Dedifferentiated amniotic fluid mesenchymal stem cell (primary cell): ENCODE results near the gene BORCS5.
"Not testable (repeated sequence)": the region's sequence is repeated elsewhere in the genome, so short reads cannot be mapped to it uniquely, and the experiment has no call there.

Experiments used
- DNase-seq: peaks from one replicate; pipeline ENCODE4 v3.0.0-alpha.2; 2016; ENCODE audit errors: extremely low spot score

Gene BORCS5

DNA sequence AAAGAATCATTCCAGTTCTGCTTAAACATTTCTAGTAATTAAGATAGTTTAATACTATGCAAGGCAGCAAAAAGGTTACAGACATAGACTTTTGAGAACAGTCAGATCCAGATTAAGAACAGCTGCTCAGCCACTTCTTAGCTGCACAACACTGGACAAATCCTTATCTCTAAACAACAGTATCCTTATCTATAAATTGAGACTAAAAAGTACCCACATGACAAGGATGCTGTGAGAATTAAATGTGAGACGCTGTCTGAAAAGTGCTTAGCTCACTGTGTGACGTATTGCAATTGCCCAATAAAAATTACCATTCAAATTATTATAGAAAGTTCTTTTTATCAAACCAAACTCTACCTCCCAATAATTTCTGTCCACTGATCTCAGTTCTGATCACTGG is 35.5 kb downstream of the BORCS5 start:
- DNase-seq = no peak

DNA sequence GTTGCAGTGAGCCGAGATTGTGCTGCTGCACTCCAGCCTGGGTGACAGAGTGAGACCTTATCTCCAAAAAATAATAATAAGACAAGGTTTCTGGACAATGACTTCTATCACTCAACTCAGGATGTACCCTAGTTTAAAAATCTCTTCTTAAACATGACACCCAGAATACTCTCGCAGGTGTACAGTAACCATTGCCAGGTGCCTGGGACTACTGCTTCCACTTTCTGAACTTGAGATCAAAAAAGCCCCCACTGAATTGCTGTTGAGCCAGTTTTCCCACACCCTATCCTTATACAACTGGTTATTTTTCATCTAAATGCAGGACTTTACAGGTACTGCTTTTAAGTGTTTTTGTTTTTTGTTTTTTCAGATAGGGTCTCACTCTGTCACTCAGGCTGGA is 36.3 kb downstream of the BORCS5 start:
- no peak for DNase-seq

DNA sequence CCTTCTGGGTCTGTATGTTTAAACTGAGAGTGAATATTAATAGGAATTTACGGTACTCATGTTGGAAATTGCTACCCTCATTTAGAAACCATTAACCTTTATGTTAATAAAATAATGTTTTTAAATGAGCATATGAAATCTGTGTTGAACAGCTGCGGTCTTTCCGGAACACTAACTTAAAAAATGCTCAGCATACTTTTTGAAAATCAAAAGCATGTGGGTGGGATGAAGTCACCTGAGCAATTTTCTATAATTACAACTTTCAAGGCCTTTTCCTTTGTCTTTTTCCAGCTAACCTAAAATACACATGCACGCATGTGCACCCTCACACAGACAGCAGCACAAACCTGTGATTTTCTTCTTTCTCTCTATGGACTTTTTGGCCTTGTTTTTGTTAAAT is 39.8 kb downstream of the BORCS5 start:
- no peak for DNase-seq

DNA sequence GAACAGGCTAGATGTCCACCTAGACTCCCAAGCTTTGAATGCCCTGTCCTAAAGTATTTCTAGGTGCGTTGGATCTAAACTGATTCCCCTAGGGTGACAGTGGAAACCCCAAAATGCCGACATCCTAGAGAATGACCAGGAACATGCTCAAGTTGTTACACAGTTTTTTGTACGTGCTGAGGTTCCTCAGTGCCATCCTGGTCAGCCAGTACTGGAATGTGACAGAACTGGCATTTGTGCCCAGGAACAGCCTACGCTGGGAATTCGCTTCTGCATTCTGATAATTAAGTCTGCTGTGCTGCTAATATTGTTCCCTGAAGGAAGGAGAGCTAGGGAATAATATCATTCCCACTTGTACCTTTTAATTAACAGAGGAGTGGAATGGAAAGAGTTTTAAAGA is 40.3 kb downstream of the BORCS5 start:
- no peak for DNase-seq

DNA sequence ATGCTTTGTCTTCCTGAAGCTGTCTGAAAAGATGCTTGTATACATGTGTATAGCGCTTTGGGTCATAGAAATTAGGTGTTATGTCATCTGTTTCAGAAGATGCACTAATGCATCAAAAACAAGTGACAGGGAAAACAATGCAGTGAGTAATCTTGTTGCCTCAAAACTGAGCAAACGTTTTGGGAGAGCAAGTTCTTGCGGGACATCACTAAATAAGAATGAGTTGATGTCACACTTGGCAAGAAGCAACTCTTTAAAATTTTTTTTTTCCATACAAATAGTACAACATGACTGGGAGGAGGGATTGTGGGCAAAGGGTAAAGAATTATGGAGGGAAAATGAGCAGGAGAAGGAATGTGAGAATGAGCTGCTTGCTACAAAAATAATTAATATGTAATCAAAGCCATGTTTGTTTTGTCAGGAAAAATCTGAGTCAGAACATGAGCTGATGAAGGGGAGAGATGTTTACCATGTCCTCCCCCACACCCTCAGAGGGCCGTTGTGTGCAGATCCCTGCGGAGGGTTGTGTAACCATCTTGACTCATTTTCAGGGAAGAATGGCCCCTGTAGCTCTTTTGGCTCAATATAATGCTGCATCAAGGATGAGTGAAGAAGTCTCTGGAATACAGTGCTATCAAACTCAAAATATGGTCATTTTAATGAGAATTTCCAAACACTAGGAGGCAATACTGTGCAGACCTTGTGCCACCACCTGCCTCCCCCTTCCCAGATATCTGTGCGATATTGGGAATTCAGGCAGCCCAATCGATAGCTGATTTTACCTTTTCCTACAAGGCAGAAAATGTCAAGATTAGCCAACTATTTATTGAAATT is 41.4 kb downstream of the BORCS5 start:
- DNase-seq = peak; percentile 96

DNA sequence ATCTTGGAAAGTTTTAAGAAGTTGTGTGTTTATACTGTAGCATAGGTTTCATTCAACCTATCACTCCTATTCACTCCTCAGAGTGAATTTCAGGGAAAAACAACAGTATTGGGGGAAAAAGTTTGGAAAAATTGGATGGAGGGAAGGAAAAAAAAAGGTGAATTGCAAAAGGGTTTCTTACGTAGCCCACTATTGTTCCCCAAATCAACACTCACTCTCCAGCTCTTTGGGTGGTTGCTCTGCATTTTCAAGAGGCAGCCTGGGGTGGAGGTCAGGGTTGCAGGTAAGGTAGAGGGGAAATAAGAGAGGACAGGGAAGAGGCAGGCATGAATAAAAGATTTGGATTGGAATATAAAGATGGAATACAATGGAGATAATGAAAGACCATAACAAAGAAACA is 42.3 kb downstream of the BORCS5 start:
- DNase-seq = no peak

DNA sequence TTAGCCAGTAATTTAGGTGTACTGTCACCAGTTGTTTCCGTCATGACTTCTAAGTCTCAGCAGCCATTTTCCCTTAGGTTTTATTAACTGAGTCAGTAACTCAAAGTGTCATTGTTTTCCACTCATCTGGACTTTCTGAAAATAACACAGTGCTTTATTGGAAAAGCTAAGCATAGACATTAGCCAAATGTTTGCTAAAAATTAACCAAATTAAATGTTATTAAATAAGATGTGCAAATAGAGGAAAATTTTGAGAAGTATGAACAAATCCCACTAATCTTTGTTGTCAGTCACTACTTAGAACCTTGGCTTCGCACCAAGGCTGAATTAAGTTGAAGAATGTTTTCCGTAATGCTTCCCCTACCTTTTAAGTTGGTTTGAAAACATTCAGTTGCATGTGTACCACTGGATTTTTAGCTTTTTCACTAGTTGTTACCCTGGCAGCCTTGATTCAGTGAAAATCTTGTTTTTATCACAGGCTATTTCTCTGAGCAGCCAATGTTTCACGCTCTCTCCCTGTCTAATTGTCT is 43.0 kb downstream of the BORCS5 start:
- DNase-seq = no peak

DNA sequence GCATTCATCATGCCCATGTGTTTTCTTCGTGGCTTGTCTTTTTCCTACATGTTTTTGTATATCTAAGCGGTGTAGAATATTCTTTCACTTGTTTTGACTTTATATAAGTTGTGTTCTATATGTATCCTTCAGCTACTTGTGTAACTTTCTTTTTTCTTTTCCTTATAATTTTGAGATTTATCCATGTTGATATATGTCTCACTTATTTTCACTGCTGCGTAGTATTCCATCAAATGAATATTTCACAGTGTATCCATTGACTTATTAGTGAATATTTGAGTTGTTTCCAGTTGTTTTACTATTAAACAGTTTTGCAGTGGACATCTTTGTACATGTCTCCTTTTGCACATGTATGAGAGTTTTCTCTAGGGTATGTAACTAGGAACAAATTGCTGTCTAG is 43.9 kb downstream of the BORCS5 start:
- no peak for DNase-seq

DNA sequence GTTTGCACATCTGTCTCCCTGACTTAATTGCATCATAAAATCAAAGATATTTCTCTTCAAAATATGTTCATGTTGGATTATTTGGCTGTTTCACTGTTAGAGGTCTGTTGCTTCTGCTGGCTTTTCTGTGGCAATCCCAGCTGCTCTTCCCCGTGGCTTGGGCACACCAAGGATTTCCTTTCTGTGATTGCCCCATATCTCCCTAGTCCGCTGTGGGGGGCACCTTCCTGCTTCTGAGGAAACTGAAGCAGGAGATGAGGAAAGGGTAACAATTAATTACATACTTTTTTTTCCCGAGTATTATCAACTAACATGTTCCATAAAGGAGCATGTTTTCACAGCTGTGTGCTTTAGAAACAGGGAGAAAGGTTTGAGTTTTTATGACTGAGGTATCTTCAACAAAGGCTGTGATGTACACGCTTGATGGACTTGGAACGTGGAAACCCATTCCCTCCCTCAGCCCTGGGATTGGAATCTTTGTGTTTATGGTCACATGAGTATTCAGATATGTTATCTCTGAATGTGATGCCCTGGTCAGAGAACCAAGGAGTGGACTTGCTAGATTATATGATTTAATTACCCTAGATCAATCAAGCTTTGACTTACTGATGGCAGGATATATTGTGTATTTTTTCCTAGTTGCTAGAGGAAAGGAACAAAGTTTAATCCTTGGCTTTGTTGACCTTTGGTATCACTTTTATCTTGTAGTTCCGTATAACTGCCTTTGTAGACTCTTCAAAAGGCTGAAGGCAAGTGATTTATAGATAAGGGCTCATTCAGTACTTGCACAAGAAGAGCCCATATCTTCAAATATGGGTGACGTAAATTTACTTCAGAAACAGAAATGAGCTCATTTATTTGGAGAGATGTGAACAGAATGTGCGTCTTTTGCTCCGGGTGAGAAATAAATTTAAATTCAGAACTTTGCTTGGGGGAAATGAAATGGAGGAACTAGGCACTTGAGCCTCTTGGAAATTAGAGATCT is 46.7 kb downstream of the BORCS5 start:
- no peak for DNase-seq

DNA sequence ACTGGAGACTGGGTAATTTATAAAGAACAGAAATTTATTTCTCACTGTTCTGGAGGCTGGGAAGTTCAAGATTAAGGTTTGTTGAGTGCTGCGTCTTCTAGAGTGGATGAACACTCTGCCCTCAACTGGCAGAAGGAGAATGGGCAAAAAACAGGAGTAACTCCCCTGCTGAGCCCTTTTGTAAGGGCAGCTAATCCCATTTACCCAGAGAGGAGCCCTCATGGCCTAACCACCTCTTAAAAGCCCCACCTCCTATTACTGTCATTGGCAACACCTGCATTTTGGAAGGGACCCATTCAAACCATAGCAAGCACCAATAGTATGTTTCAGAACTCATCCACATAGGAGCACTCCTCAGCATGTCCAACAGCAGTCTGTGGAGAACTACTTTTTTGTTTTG is 47.4 kb downstream of the BORCS5 start:
- no peak for DNase-seq

DNA sequence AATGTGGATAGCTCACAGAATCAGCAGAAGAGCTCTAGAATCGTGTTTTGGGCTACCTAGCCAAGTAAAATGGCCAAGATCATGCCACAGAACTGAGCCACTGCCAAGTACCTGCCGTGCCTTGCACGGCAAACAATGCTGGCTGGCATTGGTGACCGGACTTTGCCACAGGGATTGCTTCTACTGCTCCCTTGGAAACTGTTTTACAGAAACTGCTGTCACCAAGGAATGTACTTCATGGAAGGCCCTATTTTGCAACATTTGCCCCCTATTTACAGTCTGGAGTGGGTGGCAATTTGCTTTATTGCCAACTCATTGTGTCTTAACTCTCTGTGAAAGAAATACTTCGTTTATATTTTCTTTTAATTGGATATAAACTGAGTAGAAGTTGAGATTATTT is 49.0 kb downstream of the BORCS5 start:
- no peak for DNase-seq

DNA sequence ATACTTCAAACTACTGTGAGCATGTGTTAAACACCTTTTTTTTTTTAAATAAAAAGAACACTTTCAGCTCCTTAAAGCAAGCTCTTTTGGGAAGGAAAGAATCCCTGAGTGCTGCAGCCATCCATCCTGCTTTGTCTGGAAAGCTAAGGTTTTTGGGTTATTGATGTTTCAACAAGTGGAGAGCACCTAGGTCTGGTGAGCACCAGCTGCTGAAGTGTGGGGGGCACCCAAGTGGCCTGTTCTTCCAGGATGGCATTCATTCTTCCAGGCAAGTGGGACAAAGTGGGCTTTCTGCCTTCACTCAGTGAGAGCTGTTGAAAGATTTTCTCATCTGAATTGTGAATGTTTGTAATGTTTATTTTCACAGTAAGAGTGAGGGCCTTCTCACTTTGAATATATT is 49.9 kb downstream of the BORCS5 start:
- DNase-seq = no peak

DNA sequence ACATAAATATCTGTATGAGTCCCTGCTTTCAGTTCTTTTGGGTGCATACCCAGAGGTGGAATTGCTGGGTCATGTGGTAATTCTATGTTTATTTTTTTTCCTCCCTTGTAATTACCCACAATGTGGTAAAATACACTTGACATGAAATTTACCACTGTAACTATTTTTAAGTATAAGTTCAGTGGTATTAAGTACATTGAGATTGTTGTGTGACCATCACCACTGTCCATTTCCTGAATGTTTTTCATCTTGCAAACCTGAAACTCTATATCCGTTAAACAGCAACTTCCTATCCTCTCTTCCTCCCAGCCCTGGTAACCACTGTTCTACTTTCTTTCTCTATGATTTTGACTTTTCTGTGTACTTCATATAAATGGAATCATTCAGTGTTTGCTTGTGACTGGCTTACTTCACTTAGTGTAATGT is 51.4 kb downstream of the BORCS5 start:
- no peak for DNase-seq

DNA sequence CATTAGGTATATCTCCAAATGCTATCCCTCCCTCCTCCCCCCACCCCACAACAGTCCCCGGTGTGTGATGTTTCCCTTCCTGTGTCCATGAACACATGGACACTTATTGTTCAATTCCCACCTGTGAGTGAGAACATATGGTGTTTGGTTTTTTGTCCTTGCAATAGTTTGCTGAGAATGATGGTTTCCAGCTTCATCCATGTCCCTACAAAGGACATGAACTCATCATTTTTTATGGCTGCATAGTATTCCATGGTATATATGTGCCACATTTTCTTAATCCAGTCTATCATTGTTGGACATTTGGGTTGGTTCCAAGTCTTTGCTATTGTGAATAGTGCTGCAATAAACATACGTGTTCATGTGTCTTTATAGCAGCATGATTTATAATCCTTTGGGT is 52.5 kb downstream of the BORCS5 start:
- DNase-seq = not testable (repeated sequence)

DNA sequence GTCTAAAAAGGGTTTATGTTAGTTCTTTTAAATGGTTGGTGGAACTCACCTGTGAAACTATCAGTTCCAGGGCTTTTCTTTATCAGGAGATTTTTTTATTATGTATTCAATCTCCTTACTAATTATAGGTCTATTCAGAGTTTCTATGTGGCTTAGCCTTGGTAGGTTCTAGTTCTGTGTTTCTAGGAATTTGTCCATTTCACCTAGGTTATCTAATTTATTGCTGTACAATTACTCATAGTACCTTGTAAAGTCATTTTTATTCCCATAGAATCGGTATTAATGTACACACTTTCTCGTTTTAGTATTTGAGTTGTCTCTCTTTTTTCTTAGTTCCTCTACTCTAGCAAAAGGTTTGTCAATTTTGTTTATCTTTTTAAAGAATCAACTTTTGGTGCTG is 59.0 kb downstream of the BORCS5 start:
- no peak for DNase-seq

DNA sequence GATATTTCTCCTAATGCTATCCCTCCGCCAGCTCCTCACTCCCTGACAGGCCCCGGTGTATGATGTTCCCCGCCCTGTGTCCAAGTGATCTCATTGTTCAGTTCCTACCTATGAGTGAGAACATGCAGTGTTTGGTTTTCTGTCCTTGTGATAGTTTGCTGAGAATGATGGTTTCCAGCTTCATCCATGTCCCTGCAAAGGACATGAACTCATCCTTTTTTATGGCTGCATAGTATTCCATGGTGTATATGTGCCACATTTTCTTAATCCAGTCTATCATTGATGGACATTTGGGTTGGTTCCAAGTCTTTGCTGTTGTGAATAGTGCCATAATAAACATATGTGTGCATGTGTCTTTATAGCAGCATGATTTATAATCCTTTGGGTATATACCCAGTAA is 62.3 kb downstream of the BORCS5 start:
- DNase-seq = not testable (repeated sequence)

DNA sequence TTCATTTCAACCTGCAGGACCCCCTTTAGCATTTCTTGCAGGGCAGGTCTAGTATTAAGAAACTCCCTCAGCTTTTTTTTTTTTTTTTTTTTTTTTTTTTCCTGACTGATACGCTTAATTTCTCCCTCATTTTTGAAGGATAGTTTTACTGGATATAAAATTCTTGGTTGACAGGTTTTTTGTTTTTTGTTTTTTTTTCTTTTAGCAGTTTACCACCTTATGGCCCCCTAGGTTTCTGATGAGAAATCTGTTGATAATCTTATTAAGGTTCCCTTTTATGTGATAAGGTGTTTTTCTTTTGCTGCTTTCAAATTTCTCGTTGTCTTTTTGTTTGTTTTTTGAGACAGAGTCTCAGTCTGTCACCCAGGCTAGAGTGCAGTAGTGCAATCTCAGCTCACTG is 66.5 kb downstream of the BORCS5 start:
- DNase-seq = no peak

DNA sequence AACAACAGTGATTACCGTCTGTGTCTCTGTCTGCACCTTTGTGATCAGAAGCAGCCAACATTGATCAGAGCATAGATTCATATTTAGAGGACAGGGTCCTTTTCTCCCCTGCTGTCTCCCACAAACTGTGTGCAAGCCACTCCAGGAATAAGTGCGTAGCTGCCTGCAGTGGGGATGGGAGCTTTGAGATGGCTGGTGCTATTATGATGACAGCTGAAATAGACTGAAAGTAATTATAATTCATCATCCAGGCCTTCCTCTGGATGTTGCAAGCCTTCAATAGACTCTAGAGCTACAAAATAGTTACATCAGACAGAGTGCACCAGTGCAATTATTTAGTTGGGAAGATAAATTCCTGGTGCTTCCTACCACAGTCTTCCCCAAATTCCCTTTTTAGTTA is 68.1 kb downstream of the BORCS5 start:
- no peak for DNase-seq

DNA sequence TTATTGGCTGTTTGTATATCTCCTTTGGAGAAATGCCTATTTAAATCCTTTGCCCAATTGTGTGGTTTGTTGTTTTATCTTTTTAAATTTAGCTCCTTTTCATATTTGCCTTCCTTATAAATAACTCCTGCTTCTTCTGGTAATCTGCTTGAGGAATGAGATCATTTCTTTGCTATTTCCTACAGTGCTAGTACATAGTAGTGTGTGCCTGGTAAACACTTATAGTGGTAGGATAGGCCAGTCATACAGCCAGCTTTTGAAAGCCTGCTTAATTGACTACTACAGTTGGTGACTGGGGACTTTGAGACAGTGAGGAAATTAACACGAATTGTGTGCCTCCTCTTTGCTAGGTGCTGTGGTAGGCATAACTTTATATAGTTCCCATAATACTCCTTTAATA is 68.7 kb downstream of the BORCS5 start:
- no peak for DNase-seq

DNA sequence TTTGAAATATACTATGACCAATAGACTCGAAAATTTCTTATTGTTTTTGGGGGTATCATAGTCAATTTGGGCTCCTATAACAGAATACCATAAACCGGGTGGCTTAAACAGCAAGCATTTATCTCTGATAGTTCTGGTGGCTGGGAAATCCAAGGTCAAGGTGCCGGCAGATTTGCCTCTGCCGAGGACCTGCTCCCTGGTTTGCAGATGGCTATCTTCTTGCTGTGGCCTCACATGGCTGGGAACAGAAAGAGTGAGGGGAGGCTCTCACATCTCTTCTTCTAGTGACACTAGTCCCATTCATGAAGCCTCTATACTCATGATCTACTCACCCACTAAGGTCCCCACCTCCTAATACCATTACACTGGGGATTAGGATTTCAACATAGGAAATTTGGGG is 70.7 kb downstream of the BORCS5 start:
- no peak for DNase-seq

DNA sequence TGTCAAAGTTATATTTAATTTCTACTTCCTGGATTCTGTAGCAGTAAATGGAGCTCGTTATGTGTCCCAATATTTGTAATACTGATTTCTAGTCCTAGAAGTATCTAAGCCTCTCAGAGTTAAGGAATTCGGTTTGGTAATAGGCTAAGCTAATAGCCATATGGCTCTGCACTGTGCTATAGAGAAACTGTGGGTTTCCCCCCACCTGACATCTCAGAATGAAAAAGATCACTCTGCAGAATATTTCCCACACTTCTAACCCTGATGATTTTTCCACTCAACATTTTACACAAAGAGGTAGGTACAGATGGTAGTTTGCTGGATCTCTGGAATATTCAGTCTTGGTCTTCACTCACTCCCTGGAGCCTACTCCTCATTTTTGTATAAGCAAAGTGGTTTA is 71.2 kb downstream of the BORCS5 start:
- DNase-seq = no peak

DNA sequence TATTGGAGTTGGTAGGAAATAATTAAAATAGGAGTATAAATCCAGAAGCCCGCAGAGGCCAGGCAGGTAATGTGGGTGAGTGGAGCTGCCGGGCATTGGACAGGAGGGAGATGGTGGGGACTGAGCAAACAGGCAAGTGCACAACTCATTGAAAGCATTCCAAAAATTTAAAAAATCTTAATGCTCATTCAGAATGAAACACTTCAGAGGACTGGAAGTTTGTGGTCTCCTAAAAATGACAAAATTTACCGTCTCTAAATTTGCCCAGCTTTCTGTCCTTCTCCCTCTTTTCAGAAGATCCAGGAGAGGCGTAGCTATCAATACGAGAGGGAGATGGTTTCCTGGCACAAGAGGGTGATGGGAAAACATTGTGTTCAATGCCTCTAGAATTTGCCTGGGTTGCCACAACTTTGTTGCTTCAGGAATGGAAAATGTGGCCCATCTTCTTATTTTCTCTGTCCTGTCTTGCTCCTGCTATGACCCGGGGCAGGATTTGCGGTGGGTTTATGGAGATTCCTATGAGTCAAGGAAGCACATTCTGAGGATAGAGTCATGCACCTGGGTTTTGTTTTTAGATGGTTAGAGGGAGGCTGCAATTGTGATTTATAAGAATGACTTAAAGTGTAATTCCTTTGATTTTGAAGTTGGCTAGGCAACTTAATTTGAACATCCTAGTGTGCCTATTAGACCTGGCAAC is 72.2 kb downstream of the BORCS5 start:
- DNase-seq = no peak
